SK-N-SH treated with all-trans-retinoic acid at 6 μM for 48 hours (cell line): ENCODE measurements around the gene ASIC3.

Experiments used
- ATAC-seq: fragments of 200-7000 bp; cut with Tn5 transposase; 3 replicates; pipeline ENCODE4 v1.9.1; 2020; ENCODE audit warnings: mild to moderate bottlenecking, moderate library complexity
- ARNTL ChIP-seq: fragments of 450-650 bp; formaldehyde crosslinking; IDR thresholded peaks from 2 replicates; pipeline ENCODE4 v1.5.0; 2020; ENCODE audit warnings: low read depth, mild to moderate bottlenecking, moderate library complexity, borderline replicate concordance
- BACH2 ChIP-seq: fragments of 250-450 bp; sonication (Bioruptor Pico); IDR thresholded peaks from 2 replicates; pipeline ENCODE4 v1.9.0; 2021; ENCODE audit warnings: mild to moderate bottlenecking, borderline replicate concordance
- CREB5 ChIP-seq: fragments of 250-450 bp; sonication (Bioruptor Pico); IDR thresholded peaks from 2 replicates; pipeline ENCODE4 v1.5.1; 2020; ENCODE audit warnings: low read depth, mild to moderate bottlenecking, moderate library complexity
- CSDC2 ChIP-seq: fragments of 250-450 bp; sonication (Bioruptor Pico); IDR thresholded peaks from 2 replicates; pipeline ENCODE4 v1.5.0; 2020; ENCODE audit warnings: mild to moderate bottlenecking, moderate library complexity
- ESRRG ChIP-seq: fragments of 250-450 bp; sonication (Bioruptor Pico); IDR thresholded peaks from 2 replicates; pipeline ENCODE4 v1.6.1; 2021; ENCODE audit warnings: mild to moderate bottlenecking
- GLIS3 ChIP-seq: fragments of 250-450 bp; sonication (Bioruptor Pico); IDR thresholded peaks from 2 replicates; pipeline ENCODE4 v1.5.0; 2020; ENCODE audit warnings: mild to moderate bottlenecking, moderate library complexity
- ISL1 ChIP-seq: fragments of 250-450 bp; sonication (Bioruptor Pico); IDR thresholded peaks from 2 replicates; pipeline ENCODE4 v2.1.2; 2022; ENCODE audit warnings: mild to moderate bottlenecking, moderate library complexity
- OSR1 ChIP-seq: fragments of 250-450 bp; sonication (Bioruptor Pico); IDR thresholded peaks from 2 replicates; pipeline ENCODE4 v1.8.0; 2022; ENCODE audit warnings: moderate library complexity, mild to moderate bottlenecking, inconsistent platforms
- PPARA ChIP-seq: fragments of 250-450 bp; sonication (Bioruptor Pico); IDR thresholded peaks from 2 replicates; pipeline ENCODE4 v1.5.0; 2020; ENCODE audit warnings: mild to moderate bottlenecking, borderline replicate concordance
- RARB ChIP-seq: fragments of 250-450 bp; sonication (Bioruptor Pico); IDR thresholded peaks from 2 replicates; pipeline ENCODE4 v1.8.0; 2021; ENCODE audit warnings: mild to moderate bottlenecking, moderate library complexity
- SNAI2 ChIP-seq: fragments of 250-450 bp; sonication (Bioruptor Pico); IDR thresholded peaks from 2 replicates; pipeline ENCODE4 v1.5.0; 2020; ENCODE audit warnings: mild to moderate bottlenecking, moderate library complexity
- TCF4 ChIP-seq: fragments of 250-450 bp; sonication (Bioruptor Pico); IDR thresholded peaks from 2 replicates; pipeline ENCODE4 v1.8.0; 2021; ENCODE audit warnings: mild to moderate bottlenecking, moderate library complexity, borderline replicate concordance
- TOX ChIP-seq: fragments of 250-450 bp; sonication (Bioruptor Pico); IDR thresholded peaks from 2 replicates; pipeline ENCODE4 v1.8.0; 2021; ENCODE audit warnings: mild to moderate bottlenecking, moderate library complexity, borderline replicate concordance
- ZC3H10 ChIP-seq: fragments of 250-450 bp; sonication (Bioruptor Pico); IDR thresholded peaks from 2 replicates; pipeline ENCODE4 v1.5.1; 2021; ENCODE audit warnings: mild to moderate bottlenecking, moderate library complexity
- ZFP3 ChIP-seq: fragments of 250-450 bp; sonication (Bioruptor Pico); IDR thresholded peaks from 2 replicates; pipeline ENCODE4 v1.5.0; 2020; ENCODE audit warnings: mild to moderate bottlenecking, moderate library complexity
- ZFP30 ChIP-seq: fragments of 450-650 bp; formaldehyde crosslinking; IDR thresholded peaks from 2 replicates; pipeline ENCODE4 v1.5.0; 2022; ENCODE audit warnings: mild to moderate bottlenecking, moderate library complexity
- ZNF565 ChIP-seq: fragments of 450-650 bp; formaldehyde crosslinking; conservative IDR thresholded peaks from 2 replicates; pipeline ENCODE4 v1.5.0; 2020; ENCODE audit warnings: low read depth, mild to moderate bottlenecking, moderate library complexity
- ZNF70 ChIP-seq: fragments of 450-650 bp; formaldehyde crosslinking; IDR thresholded peaks from 2 replicates; pipeline ENCODE4 v1.5.0; 2020; ENCODE audit warnings: mild to moderate bottlenecking, moderate library complexity
- TF ChIP-seq, protein P1 (sequence below): fragments of 250-450 bp; sonication (Bioruptor Pico); IDR thresholded peaks from 2 replicates; pipeline ENCODE4 v1.8.0; 2020; ENCODE audit warnings: mild to moderate bottlenecking, moderate library complexity, borderline replicate concordance
- TF ChIP-seq, protein P2 (sequence below): fragments of 250-450 bp; sonication (Bioruptor Pico); IDR thresholded peaks from 2 replicates; pipeline ENCODE4 v1.5.0; 2020; ENCODE audit warnings: mild to moderate bottlenecking, moderate library complexity
- TF ChIP-seq, protein P3 (sequence below): fragments of 250-450 bp; sonication (Bioruptor Pico); IDR thresholded peaks from 2 replicates; pipeline ENCODE4 v1.5.1; 2021; ENCODE audit warnings: mild to moderate bottlenecking, moderate library complexity

Gene ASIC3

GRCh38 chr7:151048911-151049463 lies 656 bp downstream of the ASIC3 start (continued):
- TF ChIP-seq ZNF70 (CRISPR knock-in tag) (no peak), ESRRG (CRISPR knock-in tag) (no peak), ARNTL (CRISPR knock-in tag) (no peak), PPARA (CRISPR knock-in tag) (no peak)

- no peak for ATAC-seq
- TF ChIP-seq OSR1 (CRISPR knock-in tag) (no peak), ISL1 (CRISPR knock-in tag) (no peak), TOX (CRISPR knock-in tag) (no peak), TCF4 (CRISPR knock-in tag) (no peak), CREB5 (CRISPR knock-in tag) (no peak)
- TF ChIP-seq, protein P1, sequence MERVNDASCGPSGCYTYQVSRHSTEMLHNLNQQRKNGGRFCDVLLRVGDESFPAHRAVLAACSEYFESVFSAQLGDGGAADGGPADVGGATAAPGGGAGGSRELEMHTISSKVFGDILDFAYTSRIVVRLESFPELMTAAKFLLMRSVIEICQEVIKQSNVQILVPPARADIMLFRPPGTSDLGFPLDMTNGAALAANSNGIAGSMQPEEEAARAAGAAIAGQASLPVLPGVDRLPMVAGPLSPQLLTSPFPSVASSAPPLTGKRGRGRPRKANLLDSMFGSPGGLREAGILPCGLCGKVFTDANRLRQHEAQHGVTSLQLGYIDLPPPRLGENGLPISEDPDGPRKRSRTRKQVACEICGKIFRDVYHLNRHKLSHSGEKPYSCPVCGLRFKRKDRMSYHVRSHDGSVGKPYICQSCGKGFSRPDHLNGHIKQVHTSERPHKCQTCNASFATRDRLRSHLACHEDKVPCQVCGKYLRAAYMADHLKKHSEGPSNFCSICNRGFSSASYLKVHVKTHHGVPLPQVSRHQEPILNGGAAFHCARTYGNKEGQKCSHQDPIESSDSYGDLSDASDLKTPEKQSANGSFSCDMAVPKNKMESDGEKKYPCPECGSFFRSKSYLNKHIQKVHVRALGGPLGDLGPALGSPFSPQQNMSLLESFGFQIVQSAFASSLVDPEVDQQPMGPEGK = no peak
- TF ChIP-seq, protein P2, sequence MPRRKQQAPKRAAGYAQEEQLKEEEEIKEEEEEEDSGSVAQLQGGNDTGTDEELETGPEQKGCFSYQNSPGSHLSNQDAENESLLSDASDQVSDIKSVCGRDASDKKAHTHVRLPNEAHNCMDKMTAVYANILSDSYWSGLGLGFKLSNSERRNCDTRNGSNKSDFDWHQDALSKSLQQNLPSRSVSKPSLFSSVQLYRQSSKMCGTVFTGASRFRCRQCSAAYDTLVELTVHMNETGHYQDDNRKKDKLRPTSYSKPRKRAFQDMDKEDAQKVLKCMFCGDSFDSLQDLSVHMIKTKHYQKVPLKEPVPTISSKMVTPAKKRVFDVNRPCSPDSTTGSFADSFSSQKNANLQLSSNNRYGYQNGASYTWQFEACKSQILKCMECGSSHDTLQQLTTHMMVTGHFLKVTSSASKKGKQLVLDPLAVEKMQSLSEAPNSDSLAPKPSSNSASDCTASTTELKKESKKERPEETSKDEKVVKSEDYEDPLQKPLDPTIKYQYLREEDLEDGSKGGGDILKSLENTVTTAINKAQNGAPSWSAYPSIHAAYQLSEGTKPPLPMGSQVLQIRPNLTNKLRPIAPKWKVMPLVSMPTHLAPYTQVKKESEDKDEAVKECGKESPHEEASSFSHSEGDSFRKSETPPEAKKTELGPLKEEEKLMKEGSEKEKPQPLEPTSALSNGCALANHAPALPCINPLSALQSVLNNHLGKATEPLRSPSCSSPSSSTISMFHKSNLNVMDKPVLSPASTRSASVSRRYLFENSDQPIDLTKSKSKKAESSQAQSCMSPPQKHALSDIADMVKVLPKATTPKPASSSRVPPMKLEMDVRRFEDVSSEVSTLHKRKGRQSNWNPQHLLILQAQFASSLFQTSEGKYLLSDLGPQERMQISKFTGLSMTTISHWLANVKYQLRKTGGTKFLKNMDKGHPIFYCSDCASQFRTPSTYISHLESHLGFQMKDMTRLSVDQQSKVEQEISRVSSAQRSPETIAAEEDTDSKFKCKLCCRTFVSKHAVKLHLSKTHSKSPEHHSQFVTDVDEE (CRISPR knock-in tag) = no peak
Measured at GRCh38 chr7:151051108-151051507, 2.8 kb downstream of the ASIC3 start.

DNA sequence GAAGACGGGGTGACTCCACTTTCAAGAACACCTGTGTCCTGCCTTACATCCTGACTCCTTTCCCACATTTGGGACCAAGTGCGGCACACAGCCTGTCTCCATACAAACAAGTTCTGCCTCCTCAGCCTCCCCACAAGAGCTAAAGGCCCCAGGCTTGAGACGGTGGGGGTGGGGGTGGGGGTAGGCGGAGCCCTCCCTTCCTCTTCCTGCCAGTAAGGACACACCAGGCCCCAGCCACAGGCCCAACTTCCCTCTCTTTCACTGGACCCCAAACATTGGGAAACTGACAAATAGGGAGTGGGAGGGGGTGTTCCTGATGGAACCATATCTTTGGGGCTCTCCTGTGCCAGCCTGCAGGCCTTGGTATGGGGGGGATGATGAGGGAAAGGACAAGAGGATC lies 4.8 kb downstream of the ASIC3 start:
- ATAC-seq = no peak
- no peak for TF ChIP-seq CSDC2 (CRISPR knock-in tag)
- TF ChIP-seq ARNTL (CRISPR knock-in tag) = no peak
- TF ChIP-seq BACH2 (CRISPR knock-in tag) = no peak
- TF ChIP-seq GLIS3 = no peak
- no peak for TF ChIP-seq ZNF565 (CRISPR knock-in tag)
- TF ChIP-seq CREB5 (CRISPR knock-in tag) = no peak
- TF ChIP-seq, protein P3, sequence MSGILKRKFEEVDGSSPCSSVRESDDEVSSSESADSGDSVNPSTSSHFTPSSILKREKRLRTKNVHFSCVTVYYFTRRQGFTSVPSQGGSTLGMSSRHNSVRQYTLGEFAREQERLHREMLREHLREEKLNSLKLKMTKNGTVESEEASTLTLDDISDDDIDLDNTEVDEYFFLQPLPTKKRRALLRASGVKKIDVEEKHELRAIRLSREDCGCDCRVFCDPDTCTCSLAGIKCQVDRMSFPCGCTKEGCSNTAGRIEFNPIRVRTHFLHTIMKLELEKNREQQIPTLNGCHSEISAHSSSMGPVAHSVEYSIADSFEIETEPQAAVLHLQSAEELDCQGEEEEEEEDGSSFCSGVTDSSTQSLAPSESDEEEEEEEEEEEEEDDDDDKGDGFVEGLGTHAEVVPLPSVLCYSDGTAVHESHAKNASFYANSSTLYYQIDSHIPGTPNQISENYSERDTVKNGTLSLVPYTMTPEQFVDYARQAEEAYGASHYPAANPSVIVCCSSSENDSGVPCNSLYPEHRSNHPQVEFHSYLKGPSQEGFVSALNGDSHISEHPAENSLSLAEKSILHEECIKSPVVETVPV (CRISPR knock-in tag) = no peak
- no peak for TF ChIP-seq ZFP3
- TF ChIP-seq ZC3H10 (CRISPR knock-in tag) = no peak
- TF ChIP-seq TCF4 (CRISPR knock-in tag) = no peak
- no peak for TF ChIP-seq ISL1 (CRISPR knock-in tag)
- TF ChIP-seq ESRRG (CRISPR knock-in tag) = no peak
- TF ChIP-seq, protein P2 (CRISPR knock-in tag) = no peak
- TF ChIP-seq PPARA (CRISPR knock-in tag) = no peak
- TF ChIP-seq SNAI2 (CRISPR knock-in tag) = no peak
- no peak for TF ChIP-seq ZNF70 (CRISPR knock-in tag)
- TF ChIP-seq ZFP30 (CRISPR knock-in tag) = no peak
- TF ChIP-seq RARB (CRISPR knock-in tag) = no peak
